Thyroid gland (tissue), 4 donors: Measurements from ENCODE around the gene DCTN3. TPM values are rescaled to one million over a fixed set of nuclear protein-coding genes. Genes with fewer than 3 reads are reported as not detected.

Experiments
- DNase-seq, 2 donors: peaks; one replicate each; pipeline ENCODE4 v3.0.0-alpha.2; 2019
- H3K27ac ChIP-seq, 3 donors: fragments of 200-600 bp; sonication (generic); 1 replicate in 2 of 3; 2 replicates in 1 of 3; pipeline ENCODE4 v1.5.1; 2016 to 2019; ENCODE audit warnings: mild to moderate bottlenecking in 1 of 3, moderate library complexity in 1 of 3
- H3K27me3 ChIP-seq: fragments of 200-600 bp; sonication (generic); one replicate; pipeline ENCODE4 v1.5.1; 2019
- H3K36me3 ChIP-seq, 2 donors: fragments of 200-600 bp; sonication (generic); one replicate each; pipeline ENCODE4 v1.5.1; 2016 to 2019
- H3K4me1 ChIP-seq, 2 donors: fragments of 200-600 bp; sonication (generic); one replicate each; pipeline ENCODE4 v1.5.1; 2017 to 2019
- H3K4me3 ChIP-seq, 3 donors: fragments of 200-600 bp; sonication (generic); replicated peaks in 1 of 3; 1 replicate in 2 of 3; 2 replicates in 1 of 3; pipeline ENCODE4 v1.5.1; 2016; ENCODE audit warnings: mild to moderate bottlenecking in 1 of 3
- H3K9me3 ChIP-seq: fragments of 200-600 bp; sonication (generic); one replicate; pipeline ENCODE4 v1.5.1; 2017
- POLR2A ChIP-seq, 2 donors: fragments of 450-650 bp; IDR thresholded peaks; one replicate each; pipeline ENCODE4 v1.6.1; 2017; ENCODE audit warnings: antibody characterized with exemption in 2 of 2, mild to moderate bottlenecking in 2 of 2, moderate library complexity in 1 of 2
- WGBS, 2 donors: methylation state at CpG; one replicate each; pipeline ENCODE4 v1.1.5; 2017; 5-methylcytosine and 5-hydroxymethylcytosine counted together
- intact Hi-C: fragments of 100-400 bp; cut with DNase I; formaldehyde crosslinking; loops from one replicate; pipeline ENCODE4 v1.15.1; 2023
- total RNA-seq, 4 donors: library from RNA; depleted of rRNA; stranded (reverse); fragments of >200 nt; gene quantifications; one replicate each; pipeline ENCODE4 v1.2.3, GENCODE V29; 2016
- TF ChIP-seq, protein P1 (sequence below), 6 experiments: fragments of 200-600 bp in 3 of 6; fragments of 450-650 bp in 3 of 6; sonication (generic) in 3 of 6; IDR thresholded peaks; one replicate each; pipeline ENCODE4 v1.5.1; 2016 to 2019; ENCODE audit warnings: antibody characterized with exemption in 6 of 6, mild to moderate bottlenecking in 2 of 6, inconsistent platforms in 1 of 6, moderate library complexity in 1 of 6

Gene DCTN3
- total RNA-seq, 4 donors from 2014 or later, result 54.6 to 140 (median 89.2) TPM

DNA sequence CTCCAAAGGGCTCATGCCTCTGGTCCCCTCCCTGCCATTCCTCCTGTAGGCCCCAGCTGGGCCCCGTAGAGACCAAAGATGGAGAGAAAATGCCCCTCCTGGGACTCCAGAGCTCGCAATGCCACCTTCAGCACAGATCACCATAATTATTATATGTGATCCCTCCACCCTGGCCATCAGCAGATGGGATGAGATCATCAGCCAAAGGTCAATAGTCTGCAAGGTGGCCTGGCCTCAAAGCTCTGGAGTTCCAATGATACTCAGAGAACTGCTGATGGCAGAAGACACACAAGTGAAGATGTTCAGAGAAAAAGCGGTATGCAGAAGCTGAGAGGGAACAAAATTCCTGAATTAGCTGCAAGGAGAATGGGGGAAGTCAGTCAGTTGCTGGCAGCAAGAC lies 13.4 kb downstream of the DCTN3 start:
- WGBS, 2 donors, result 83 to 85% methylated on average over 3 of the region's 3 CpGs
- intact Hi-C loops, result no loop called here
- H3K27me3 ChIP-seq, result no peaks in the 10 kb centered on the region

GRCh38 chr9:34606190-34606589 lies 14.1 kb downstream of the DCTN3 start:
- no peaks in the 10 kb centered on the region for H3K36me3 ChIP-seq
- TF ChIP-seq, protein P1, sequence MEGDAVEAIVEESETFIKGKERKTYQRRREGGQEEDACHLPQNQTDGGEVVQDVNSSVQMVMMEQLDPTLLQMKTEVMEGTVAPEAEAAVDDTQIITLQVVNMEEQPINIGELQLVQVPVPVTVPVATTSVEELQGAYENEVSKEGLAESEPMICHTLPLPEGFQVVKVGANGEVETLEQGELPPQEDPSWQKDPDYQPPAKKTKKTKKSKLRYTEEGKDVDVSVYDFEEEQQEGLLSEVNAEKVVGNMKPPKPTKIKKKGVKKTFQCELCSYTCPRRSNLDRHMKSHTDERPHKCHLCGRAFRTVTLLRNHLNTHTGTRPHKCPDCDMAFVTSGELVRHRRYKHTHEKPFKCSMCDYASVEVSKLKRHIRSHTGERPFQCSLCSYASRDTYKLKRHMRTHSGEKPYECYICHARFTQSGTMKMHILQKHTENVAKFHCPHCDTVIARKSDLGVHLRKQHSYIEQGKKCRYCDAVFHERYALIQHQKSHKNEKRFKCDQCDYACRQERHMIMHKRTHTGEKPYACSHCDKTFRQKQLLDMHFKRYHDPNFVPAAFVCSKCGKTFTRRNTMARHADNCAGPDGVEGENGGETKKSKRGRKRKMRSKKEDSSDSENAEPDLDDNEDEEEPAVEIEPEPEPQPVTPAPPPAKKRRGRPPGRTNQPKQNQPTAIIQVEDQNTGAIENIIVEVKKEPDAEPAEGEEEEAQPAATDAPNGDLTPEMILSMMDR (IDR thresholded peaks at IDR 0.05), result no peak
- TF ChIP-seq POLR2A (IDR thresholded peaks at IDR 0.05), result no peak

More for the DNA sequence above, 13.4 kb downstream of the DCTN3 start:
- no peak overlapping the region for H3K4me3 ChIP-seq
- H3K9me3 ChIP-seq, result no peaks in the 10 kb centered on the region
- no peaks in the 10 kb centered on the region for H3K36me3 ChIP-seq
- no peak for TF ChIP-seq POLR2A (IDR thresholded peaks at IDR 0.05)
- TF ChIP-seq, protein P1 (IDR thresholded peaks at IDR 0.05), result no peak
- DNase-seq, result no peak
- H3K4me1 ChIP-seq, result peaks cover 9% of the 10 kb centered on the region in 2 donors
- no peak overlapping the region for H3K27ac ChIP-seq

DNA sequence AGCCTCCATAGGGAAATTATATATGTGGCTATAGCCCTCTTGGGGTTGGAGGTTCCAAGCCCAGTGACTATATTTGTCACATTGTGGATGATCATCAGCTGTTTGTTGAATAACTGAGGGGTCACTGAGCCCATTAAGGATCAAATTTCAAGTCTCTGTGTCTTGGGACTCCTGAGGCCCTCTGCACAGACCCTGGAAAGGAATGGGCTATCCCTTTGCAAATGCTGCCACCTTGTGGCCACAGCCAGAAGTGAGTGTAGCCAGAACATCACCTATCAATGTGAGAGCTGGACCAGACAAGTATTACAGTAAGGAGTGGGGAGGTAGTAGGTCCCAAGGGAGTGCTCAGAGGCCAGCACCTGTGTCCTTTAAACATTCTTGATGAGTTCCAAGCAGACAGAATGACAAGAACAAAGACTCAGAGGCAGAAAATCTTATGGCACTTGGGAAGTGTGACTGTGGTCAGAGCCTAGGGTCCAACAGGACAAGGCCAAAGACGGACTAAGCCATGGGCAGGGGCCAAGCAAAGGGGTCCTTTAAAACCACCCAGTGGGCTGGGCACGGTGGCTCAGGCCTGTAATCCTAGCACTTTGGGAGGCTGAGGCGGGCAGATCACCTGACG lies 16.6 kb downstream of the DCTN3 start:
- intact Hi-C loops, result no loop called here
- Histone ChIP-seq H3K9me3 (no peaks in the 10 kb centered on the region), H3K27me3 (no peaks in the 10 kb centered on the region), H3K36me3 (no peaks in the 10 kb centered on the region), H3K4me3 (no peak overlapping the region), H3K27ac (no peak overlapping the region), H3K4me1 (no peaks in the 10 kb centered on the region)
- peak; percentile 80 to 84 for DNase-seq
- TF ChIP-seq, protein P1 (IDR thresholded peaks at IDR 0.05), result peak; percentile 74 to 91 (median 82)
- no peak for TF ChIP-seq POLR2A (IDR thresholded peaks at IDR 0.05)
- 52 to 53% methylated on average over 4 of the region's 4 CpGs for WGBS, 2 donors

More at GRCh38 chr9:34606190-34606589, 14.1 kb downstream of the DCTN3 start:
- no peak overlapping the region for H3K4me3 ChIP-seq
- H3K9me3 ChIP-seq, result no peaks in the 10 kb centered on the region
- no peak for DNase-seq
- H3K27ac ChIP-seq, result no peak overlapping the region
- H3K4me1 ChIP-seq, result peaks cover 5 to 6% of the 10 kb centered on the region in 2 donors
- intact Hi-C loops, result no loop called here
- H3K27me3 ChIP-seq, result no peaks in the 10 kb centered on the region

DNA sequence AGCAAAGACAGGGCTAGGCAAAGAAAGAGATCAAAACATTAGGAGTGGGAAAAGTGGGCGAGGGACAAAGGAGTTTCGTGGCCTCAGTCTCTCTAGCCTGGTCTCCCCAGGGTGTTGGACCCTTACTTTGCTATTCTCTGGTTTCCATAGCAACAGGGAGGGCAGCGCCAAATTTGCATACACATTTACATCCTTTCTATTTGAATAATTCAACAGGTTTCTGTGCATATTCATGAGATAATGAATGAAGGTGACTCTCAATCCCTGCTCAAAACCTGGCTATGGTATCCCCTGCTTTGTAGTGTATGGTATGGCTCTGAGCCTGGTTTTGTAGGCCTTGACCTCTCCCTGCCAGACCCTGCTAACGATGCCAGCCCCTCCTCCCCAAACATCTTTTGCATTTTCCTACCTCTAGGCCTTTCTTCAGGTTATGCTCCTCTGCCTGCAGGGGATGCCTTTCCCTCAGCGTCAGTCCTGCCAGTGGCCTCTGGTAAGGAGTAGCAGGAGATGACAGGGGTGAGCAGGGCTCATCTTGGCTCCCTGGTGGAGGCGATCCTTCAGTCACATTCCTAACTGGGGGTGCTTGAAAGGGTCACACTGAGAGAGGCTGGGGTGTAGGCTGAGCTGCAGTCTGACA lies 18.2 kb downstream of the DCTN3 start:
- no peaks in the 10 kb centered on the region for H3K27me3 ChIP-seq
- H3K36me3 ChIP-seq, result no peaks in the 10 kb centered on the region
- no peaks in the 10 kb centered on the region for H3K9me3 ChIP-seq
- intact Hi-C loops, result no loop called here
- DNase-seq, result no peak
- no peak overlapping the region for H3K27ac ChIP-seq
- TF ChIP-seq POLR2A (IDR thresholded peaks at IDR 0.05), result no peak
- TF ChIP-seq, protein P1 (IDR thresholded peaks at IDR 0.05), result no peak
- H3K4me3 ChIP-seq, result no peak overlapping the region
- H3K4me1 ChIP-seq, result no peaks in the 10 kb centered on the region
- WGBS, 2 donors, result 71 to 76% methylated on average over 6 of the region's 6 CpGs

GRCh38 chr9:34600908-34601307 lies 19.4 kb downstream of the DCTN3 start:
- H3K4me3 ChIP-seq, result no peak overlapping the region
- H3K9me3 ChIP-seq, result no peaks in the 10 kb centered on the region
- DNase-seq, result no peak
- no peak overlapping the region for H3K27ac ChIP-seq
- intact Hi-C loops, result no loop called here
- WGBS, 2 donors, result 20 to 38% methylated on average over 1 of the region's 1 CpG
- TF ChIP-seq POLR2A (IDR thresholded peaks at IDR 0.05), result no peak
- TF ChIP-seq, protein P1 (IDR thresholded peaks at IDR 0.05), result no peak
- no peaks in the 10 kb centered on the region for H3K27me3 ChIP-seq
- no peaks in the 10 kb centered on the region for H3K36me3 ChIP-seq
- no peaks in the 10 kb centered on the region for H3K4me1 ChIP-seq
